Subcutaneous adipose tissue (tissue), 4 donors: ENCODE results near the gene CTSW. TPM values are rescaled to one million over a fixed set of nuclear protein-coding genes. Genes with fewer than 3 reads are reported as not detected.

Source experiments
- CTCF ChIP-seq: fragments of 450-650 bp; IDR thresholded peaks from one replicate; pipeline ENCODE4 v1.5.1; 2016; ENCODE audit warnings: low read depth, mild to moderate bottlenecking, control low read depth, antibody characterized with exemption, moderate library complexity
- total RNA-seq, 4 donors: library from RNA; depleted of rRNA; stranded (reverse); fragments of >200 nt; gene quantifications; one replicate each; pipeline ENCODE4 v1.1.0, GENCODE V29; 2016

Gene CTSW
- total RNA-seq, 4 donors from 2014 or later = 1.7 to 5.7 (median 2.9) TPM; not detected in 1

- no peak for TF ChIP-seq CTCF
Measured at GRCh38 chr11:65918211-65919140, 38.8 kb downstream of the CTSW start, which contains the start of gene C11orf68. TSS of gene C11orf68 (minus strand) at chr11:65919062. CDS start at chr11:65919031, 31 bp downstream.

- TF ChIP-seq CTCF = no peak
Measured at GRCh38 chr11:65919141-65919572, 39.5 kb downstream of the CTSW start, which contains the start of gene DRAP1. TSS of gene DRAP1 (plus strand) at chr11:65919426. CDS start at chr11:65919502, 76 bp downstream.

- TF ChIP-seq CTCF = no peak
Measured at GRCh38 chr11:65919573-65920371, 40.1 kb downstream of the CTSW start.

GRCh38 chr11:65920372-65920802, 40.8 kb downstream of the CTSW start:
- TF ChIP-seq CTCF = no peak

- no peak for TF ChIP-seq CTCF
Measured at GRCh38 chr11:65921033-65921555, 41.5 kb downstream of the CTSW start.

GRCh38 chr11:65921876-65922275, 42.2 kb downstream of the CTSW start:
- no peak for TF ChIP-seq CTCF
